Measurements from ENCODE around the gene ECD. TPM values are rescaled to one million over a fixed set of nuclear protein-coding genes. Genes with fewer than 3 reads are reported as not detected.
A peak's percentile ranks its signal among the peaks of the same experiment; 100 is the strongest.

ECD gene
- total RNA-seq, 3 donors from 2014 or later = 20.5 to 23.6 (median 20.8) TPM

- Histone ChIP-seq H3K4me3 (peak overlapping the region; percentile 63), H3K4me1 (ENCODE audit: low read depth) (peaks cover 9% of the 10 kb centered on the region), H3K36me3 (ENCODE audit: low read depth) (no peaks in the 10 kb centered on the region), H3K9me3 (no peaks in the 10 kb centered on the region)
- peak; percentile 53 for ATAC-seq
- no peak for TF ChIP-seq CTCF (IDR thresholded peaks at IDR 0.05)
- intact Hi-C loops (cut with DNase I, micrococcal nuclease) = no loop called here
- DNase-seq = no peak
These were observed 626 bp upstream of the ECD start for GRCh38 chr10:73168465-73168803.

- no peak for TF ChIP-seq CTCF (IDR thresholded peaks at IDR 0.05)
- intact Hi-C loops (cut with DNase I, micrococcal nuclease) = no loop called here
- Histone ChIP-seq H3K4me3 (peak overlapping the region; percentile 63), H3K9me3 (no peaks in the 10 kb centered on the region), H3K4me1 (ENCODE audit: low read depth) (peaks cover 9% of the 10 kb centered on the region), H3K36me3 (ENCODE audit: low read depth) (no peaks in the 10 kb centered on the region)
- ATAC-seq (no peak), DNase-seq (no peak)
These were observed 388 bp downstream of the ECD start for GRCh38 chr10:73167458-73167782.

- intact Hi-C loops (cut with DNase I, micrococcal nuclease) = no loop called here
- TF ChIP-seq CTCF (IDR thresholded peaks at IDR 0.05) = no peak
- Histone ChIP-seq H3K9me3 (no peaks in the 10 kb centered on the region), H3K4me3 (no peak overlapping the region), H3K36me3 (ENCODE audit: low read depth) (no peaks in the 10 kb centered on the region), H3K4me1 (ENCODE audit: low read depth) (peaks cover 9% of the 10 kb centered on the region)
- DNase-seq (no peak), ATAC-seq (no peak)
These were observed 836 bp downstream of the ECD start for GRCh38 chr10:73166972-73167371.

- intact Hi-C loops (cut with DNase I, micrococcal nuclease) = no loop called here
- H3K4me1 ChIP-seq (ENCODE audit: low read depth) = peaks cover 9% of the 10 kb centered on the region
- no peaks in the 10 kb centered on the region for H3K36me3 ChIP-seq (ENCODE audit: low read depth)
- no peak for DNase-seq
- no peak for ATAC-seq
- no peak for TF ChIP-seq CTCF (IDR thresholded peaks at IDR 0.05)
- no peak overlapping the region for H3K4me3 ChIP-seq
- H3K9me3 ChIP-seq = no peaks in the 10 kb centered on the region
These were observed 4.7 kb downstream of the ECD start for GRCh38 chr10:73163096-73163495.

- ATAC-seq = no peak
- intact Hi-C loops (cut with DNase I, micrococcal nuclease) = no loop called here
- TF ChIP-seq CTCF (IDR thresholded peaks at IDR 0.05) = no peak
These were observed 6.1 kb downstream of the ECD start for GRCh38 chr10:73161662-73162061.

GRCh38 chr10:73161079-73161478 lies 6.7 kb downstream of the ECD start:
- H3K4me3 ChIP-seq = no peak overlapping the region
- intact Hi-C loops (cut with DNase I, micrococcal nuclease) = no loop called here
- no peaks in the 10 kb centered on the region for H3K36me3 ChIP-seq (ENCODE audit: low read depth)
- TF ChIP-seq CTCF (IDR thresholded peaks at IDR 0.05) = no peak
- no peak for DNase-seq
- H3K9me3 ChIP-seq = no peaks in the 10 kb centered on the region
- no peaks in the 10 kb centered on the region for H3K4me1 ChIP-seq (ENCODE audit: low read depth)
- ATAC-seq = no peak

More at GRCh38 chr10:73161662-73162061, 6.1 kb downstream of the ECD start:
- Histone ChIP-seq H3K4me3 (no peak overlapping the region), H3K4me1 (ENCODE audit: low read depth) (peaks cover 2% of the 10 kb centered on the region), H3K9me3 (no peaks in the 10 kb centered on the region), H3K36me3 (ENCODE audit: low read depth) (no peaks in the 10 kb centered on the region)
- no peak for DNase-seq

Data from mucosa of descending colon (tissue), 3 donors.